GM18505 (cell line): ENCODE measurements around the gene DOK5.

Experiments used
- ATAC-seq: cut with Tn5 transposase; IDR thresholded peaks from one replicate; pipeline ENCODE4 v1.9.1; 2021; ENCODE audit not compliant: unreplicated experiment
- POLR2A ChIP-seq: IDR thresholded peaks from 4 replicates; pipeline ENCODE4 v1.6.1; 2011; ENCODE audit warnings: borderline replicate concordance; ENCODE audit not compliant: insufficient read depth, insufficient read length; ENCODE audit errors: extremely low read depth

Gene DOK5

DNA sequence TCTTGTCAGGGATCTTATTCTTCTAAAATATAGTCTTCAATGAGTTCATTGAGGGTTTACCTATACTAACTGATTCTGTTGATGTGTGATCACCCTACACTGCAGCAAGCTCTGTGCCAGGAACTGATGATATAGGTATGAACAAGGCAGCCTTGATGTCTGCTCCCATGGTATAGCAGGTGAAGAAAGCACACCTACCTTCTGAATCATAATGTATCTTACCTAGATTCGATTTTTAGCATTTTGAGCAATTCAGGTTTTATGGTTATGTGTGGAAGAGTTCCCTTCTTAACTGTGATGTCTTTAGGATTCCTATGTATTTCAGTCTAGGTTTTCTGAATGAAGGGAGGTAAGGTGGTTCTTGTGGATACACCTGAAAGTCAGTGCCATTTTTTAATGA is 223.0 kb downstream of the DOK5 start:
- TF ChIP-seq POLR2A, result no peak

More for the DNA sequence above, 223.0 kb downstream of the DOK5 start:
- ATAC-seq, result no peak
